Natural killer cell (primary cell): ENCODE measurements around the gene UBE4B. TPM values are rescaled to one million over a fixed set of nuclear protein-coding genes. Genes with fewer than 3 reads are reported as not detected.

Source experiments
- ATAC-seq, 3 donors: fragments of 150-1000 bp in 2 of 3; fragments of 200-7000 bp in 1 of 3; cut with Tn5 transposase; 1 replicate in 1 of 3; 2 replicates in 2 of 3; pipeline ENCODE4 v1.10.0; 2021; ENCODE audit warnings: mild to moderate bottlenecking in 2 of 3, moderate library complexity in 2 of 3
- DNase-seq, 2 donors: peaks; one replicate each; pipeline versions ENCODE4 v3.0.0 to v3.0.0-alpha.2; 2013 to 2021; ENCODE audit warnings: mixed read lengths in 1 of 2
- H3K27ac ChIP-seq: one replicate; pipeline ENCODE4 v1.5.1; 2013; ENCODE audit warnings: mild to moderate bottlenecking, low read length
- H3K27me3 ChIP-seq: one replicate; pipeline ENCODE4 v1.6.1; 2013; ENCODE audit warnings: low read length; ENCODE audit not compliant: control insufficient read depth, insufficient read depth
- H3K36me3 ChIP-seq: one replicate; pipeline ENCODE4 v1.6.1; 2013; ENCODE audit warnings: low read length; ENCODE audit not compliant: control insufficient read depth, insufficient read depth
- H3K4me1 ChIP-seq: one replicate; pipeline ENCODE4 v1.6.1; 2013; ENCODE audit warnings: low read length; ENCODE audit not compliant: control insufficient read depth, insufficient read depth
- H3K4me3 ChIP-seq: one replicate; pipeline ENCODE4 v1.5.1; 2013; ENCODE audit warnings: low read length
- H3K9me3 ChIP-seq: one replicate; pipeline ENCODE4 v1.6.1; 2013; ENCODE audit warnings: low read length; ENCODE audit not compliant: control insufficient read depth, insufficient read depth
- H3K27ac Mint-ChIP-seq, 2 donors: one replicate each; pipeline ENCODE4 v1.8.0; 2022; ENCODE audit warnings: mild to moderate bottlenecking in 2 of 2, mixed read lengths in 2 of 2, moderate library complexity in 1 of 2
- H3K27me3 Mint-ChIP-seq, 2 donors: one replicate each; pipeline ENCODE4 v1.8.0; 2022; ENCODE audit warnings: low read depth in 2 of 2, mixed read lengths in 2 of 2
- H3K36me3 Mint-ChIP-seq: one replicate; pipeline ENCODE4 v1.8.0; 2022; ENCODE audit warnings: mixed read lengths
- H3K4me1 Mint-ChIP-seq, 2 donors: one replicate each; pipeline ENCODE4 v1.8.0; 2022; ENCODE audit warnings: mixed read lengths in 2 of 2
- H3K4me3 Mint-ChIP-seq: one replicate; pipeline ENCODE4 v1.8.0; 2022; ENCODE audit warnings: mild to moderate bottlenecking, moderate library complexity, mixed read lengths
- H3K9me3 Mint-ChIP-seq, 2 donors: one replicate each; pipeline ENCODE4 v1.8.0; 2022; ENCODE audit warnings: mixed read lengths in 2 of 2
- WGBS: methylation state at CpG from one replicate; pipeline ENCODE4 v1.1.7; 2013; ENCODE audit warnings: missing lambda C conversion rate; ENCODE audit not compliant: insufficient coverage; 5-methylcytosine and 5-hydroxymethylcytosine counted together
- intact Hi-C: fragments of 100-400 bp; cut with micrococcal nuclease; formaldehyde crosslinking; loops from one replicate; pipeline ENCODE4 v1.14.2; 2022
- total RNA-seq, 4 donors: library from RNA; stranded (reverse); fragments of 120-200 nt in 1 of 4; gene quantifications; one replicate each; pipeline versions ENCODE4 v1.2.3 to v1.2.4, GENCODE V29; 2013 to 2022
- TF ChIP-seq, protein P1 (sequence below): fragments of 200-600 bp; IDR thresholded peaks from one replicate; pipeline ENCODE4 v1.8.0; 2022; ENCODE audit warnings: antibody characterized with exemption

The UBE4B gene
- total RNA-seq, 3 donors from 2014 or later (not counting 1 experiment from before 2014, with no cell fraction given), result 37.0 to 48.0 (median 41.4) TPM

DNA sequence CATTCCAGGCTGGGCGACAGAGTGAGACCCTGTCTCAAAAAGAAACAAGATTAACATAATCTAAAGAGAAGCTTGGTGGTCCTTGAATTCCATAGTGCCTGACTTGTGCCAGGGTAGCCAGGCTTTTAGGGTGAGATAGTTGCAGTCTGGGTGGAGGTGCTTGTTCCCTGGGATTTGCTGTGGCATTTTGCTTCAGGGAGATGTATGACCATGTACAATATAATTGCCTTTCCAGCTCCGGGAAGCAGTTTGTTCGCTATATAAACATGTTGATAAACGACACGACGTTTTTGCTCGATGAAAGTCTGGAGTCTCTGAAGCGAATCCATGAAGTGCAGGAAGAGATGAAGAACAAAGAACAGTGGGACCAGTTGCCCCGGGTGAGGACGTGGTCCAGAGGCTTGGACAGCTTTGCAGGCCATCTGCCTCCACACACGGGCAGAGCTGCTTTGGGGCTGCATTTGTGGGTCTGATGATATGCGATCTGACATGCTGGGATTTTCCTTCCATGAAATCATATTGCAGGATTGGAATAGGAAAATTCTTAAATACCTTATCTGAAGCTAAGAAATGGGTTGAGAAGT is 128.2 kb downstream of the UBE4B start:
- peaks cover 14% of the 10 kb centered on the region for H3K36me3 Mint-ChIP-seq

DNA sequence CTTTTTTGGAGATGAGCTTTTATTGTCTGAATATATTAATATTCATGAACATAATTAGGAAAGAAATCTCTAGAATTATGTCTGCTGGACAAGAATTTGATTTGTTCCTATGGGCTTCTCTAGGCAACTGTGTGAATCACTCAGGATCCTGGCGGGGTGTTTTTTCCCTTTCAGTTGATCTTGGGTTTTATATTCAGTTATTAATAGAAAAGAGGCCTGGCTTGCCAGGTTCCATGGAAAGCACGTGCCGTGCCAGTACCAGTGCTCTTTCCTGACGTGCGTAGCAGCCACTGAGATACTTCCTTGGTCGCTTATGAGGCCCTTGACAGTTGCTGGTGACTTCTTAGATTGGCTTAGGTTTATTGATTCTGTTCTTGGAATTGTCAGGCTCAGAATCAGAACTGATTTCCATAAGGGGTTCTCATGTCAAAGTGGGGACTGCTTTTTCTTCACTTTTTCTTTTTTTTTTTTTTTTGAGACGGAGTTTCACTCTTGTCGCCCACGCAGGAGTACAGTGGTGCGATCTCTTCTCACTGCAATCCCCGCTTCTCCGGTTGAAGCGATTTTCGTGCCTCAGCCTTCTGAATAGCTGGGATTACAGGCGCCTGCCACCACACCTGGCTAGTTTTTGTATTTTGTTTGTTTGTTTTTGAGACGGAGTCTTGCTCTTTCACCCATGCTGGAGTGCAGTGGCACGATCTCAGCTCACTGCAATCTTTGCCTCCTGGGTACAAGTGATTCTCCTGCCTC is 129.0 kb downstream of the UBE4B start:
- intact Hi-C loops, result no loop called here
- TF ChIP-seq, protein P1, sequence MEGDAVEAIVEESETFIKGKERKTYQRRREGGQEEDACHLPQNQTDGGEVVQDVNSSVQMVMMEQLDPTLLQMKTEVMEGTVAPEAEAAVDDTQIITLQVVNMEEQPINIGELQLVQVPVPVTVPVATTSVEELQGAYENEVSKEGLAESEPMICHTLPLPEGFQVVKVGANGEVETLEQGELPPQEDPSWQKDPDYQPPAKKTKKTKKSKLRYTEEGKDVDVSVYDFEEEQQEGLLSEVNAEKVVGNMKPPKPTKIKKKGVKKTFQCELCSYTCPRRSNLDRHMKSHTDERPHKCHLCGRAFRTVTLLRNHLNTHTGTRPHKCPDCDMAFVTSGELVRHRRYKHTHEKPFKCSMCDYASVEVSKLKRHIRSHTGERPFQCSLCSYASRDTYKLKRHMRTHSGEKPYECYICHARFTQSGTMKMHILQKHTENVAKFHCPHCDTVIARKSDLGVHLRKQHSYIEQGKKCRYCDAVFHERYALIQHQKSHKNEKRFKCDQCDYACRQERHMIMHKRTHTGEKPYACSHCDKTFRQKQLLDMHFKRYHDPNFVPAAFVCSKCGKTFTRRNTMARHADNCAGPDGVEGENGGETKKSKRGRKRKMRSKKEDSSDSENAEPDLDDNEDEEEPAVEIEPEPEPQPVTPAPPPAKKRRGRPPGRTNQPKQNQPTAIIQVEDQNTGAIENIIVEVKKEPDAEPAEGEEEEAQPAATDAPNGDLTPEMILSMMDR, result no peak
- DNase-seq, result no peak
- Histone ChIP-seq H3K4me1 (no peaks in the 10 kb centered on the region), H3K27me3 (no peaks in the 10 kb centered on the region), H3K36me3 (peaks cover 38% of the 10 kb centered on the region), H3K4me3 (no peak overlapping the region), H3K27ac (no peak overlapping the region), H3K9me3 (no peaks in the 10 kb centered on the region)
- peaks cover 14% of the 10 kb centered on the region for H3K36me3 Mint-ChIP-seq
- ATAC-seq, result no peak
- H3K9me3 Mint-ChIP-seq, result no peaks in the 10 kb centered on the region
- H3K27me3 Mint-ChIP-seq, result no peaks in the 10 kb centered on the region
- H3K4me3 Mint-ChIP-seq, result no peak overlapping the region
- no peak overlapping the region for H3K27ac Mint-ChIP-seq
- H3K4me1 Mint-ChIP-seq, result no peaks in the 10 kb centered on the region
- WGBS, result 97% methylated on average over 17 of the region's 17 CpGs

More for the DNA sequence above, 128.2 kb downstream of the UBE4B start:
- no peaks in the 10 kb centered on the region for H3K4me1 Mint-ChIP-seq
- TF ChIP-seq, protein P1, result no peak
- H3K4me3 Mint-ChIP-seq, result no peak overlapping the region
- H3K9me3 Mint-ChIP-seq, result no peaks in the 10 kb centered on the region
- H3K36me3 ChIP-seq, result peaks cover 34% of the 10 kb centered on the region
- no peaks in the 10 kb centered on the region for H3K4me1 ChIP-seq
- intact Hi-C loops, result no loop called here
- 95% methylated on average over 12 of the region's 12 CpGs for WGBS
- no peaks in the 10 kb centered on the region for H3K27me3 Mint-ChIP-seq
- H3K27me3 ChIP-seq, result no peaks in the 10 kb centered on the region
- DNase-seq (no peak), ATAC-seq (no peak)
- H3K9me3 ChIP-seq, result no peaks in the 10 kb centered on the region
- H3K27ac Mint-ChIP-seq, result no peak overlapping the region
- H3K4me3 ChIP-seq, result no peak overlapping the region
- H3K27ac ChIP-seq, result no peak overlapping the region

DNA sequence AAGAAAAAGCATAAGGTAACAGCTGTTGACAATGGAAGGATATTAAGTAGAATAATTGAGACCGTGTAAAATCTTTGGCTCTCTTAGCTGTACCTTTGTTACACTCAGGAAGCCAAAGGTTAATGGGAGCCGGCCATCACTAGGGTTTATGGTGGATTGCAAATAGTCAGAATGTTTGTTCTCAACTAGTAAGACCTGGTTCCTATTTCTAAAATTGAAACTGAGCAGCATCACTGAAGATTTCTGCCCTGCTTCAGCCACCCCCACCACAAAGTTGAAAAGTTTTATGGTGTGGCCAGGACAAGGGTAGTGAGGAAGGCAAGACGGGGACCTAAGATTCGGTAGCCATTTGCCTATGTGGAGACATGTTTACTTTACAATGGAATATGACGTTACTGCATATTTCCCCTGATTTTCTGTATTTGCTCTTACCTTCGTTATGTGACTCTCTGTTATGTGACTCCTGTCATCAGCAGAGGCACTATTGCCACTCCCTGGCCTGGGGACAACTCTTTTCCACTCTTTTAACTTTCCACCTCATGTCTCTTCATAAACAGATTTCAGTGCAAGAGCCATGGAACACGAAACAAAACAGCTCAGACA is 136.3 kb downstream of the UBE4B start:
- TF ChIP-seq, protein P1, result no peak

More for the DNA sequence above, 136.3 kb downstream of the UBE4B start:
- no peaks in the 10 kb centered on the region for H3K27me3 ChIP-seq
- no peak for ATAC-seq
- WGBS, result 90% methylated on average over 7 of the region's 7 CpGs
- Mint-ChIP-seq H3K4me1 (peaks cover 0 to 5% of the 10 kb centered on the region in 2 donors), H3K4me3 (no peak overlapping the region), H3K9me3 (no peaks in the 10 kb centered on the region), H3K36me3 (peaks cover 28% of the 10 kb centered on the region), H3K27ac (no peak overlapping the region), H3K27me3 (no peaks in the 10 kb centered on the region)
- peaks cover 9% of the 10 kb centered on the region for H3K4me1 ChIP-seq
- peaks cover 49% of the 10 kb centered on the region for H3K36me3 ChIP-seq
- no peak overlapping the region for H3K27ac ChIP-seq
- no peak for DNase-seq
- intact Hi-C loops, result no loop called here
- no peaks in the 10 kb centered on the region for H3K9me3 ChIP-seq
- no peak overlapping the region for H3K4me3 ChIP-seq
